Spleen (tissue), 11 donors: ENCODE data around the gene P2RY13. TPM values are rescaled to one million over a fixed set of nuclear protein-coding genes. Genes with fewer than 3 reads are reported as not detected.

ENCODE experiments used
- DNase-seq: peaks from one replicate; pipeline ENCODE4 v3.0.0-alpha.2; 2020
- H3K27ac ChIP-seq, 8 donors: fragments of 200-600 bp; sonication (generic) in 7 of 8; 1 replicate in 4 of 8; 2 replicates in 4 of 8; pipeline versions ENCODE4 v1.5.0 to v1.8.0; 2016 to 2021; ENCODE audit warnings: inconsistent platforms in 4 of 8, mild to moderate bottlenecking in 4 of 8, moderate library complexity in 1 of 8
- H3K27me3 ChIP-seq, 7 donors: fragments of 200-600 bp; sonication (generic) in 6 of 7; replicated peaks in 1 of 7; 1 replicate in 4 of 7; 2 replicates in 3 of 7; pipeline versions ENCODE4 v1.5.0 to v1.8.0; 2016 to 2021; ENCODE audit warnings: inconsistent platforms in 3 of 7, mild to moderate bottlenecking in 1 of 7
- H3K36me3 ChIP-seq, 6 donors: fragments of 200-600 bp; sonication (generic) in 5 of 6; 1 replicate in 4 of 6; 2 replicates in 2 of 6; pipeline versions ENCODE4 v1.5.0 to v1.8.0; 2016 to 2021; ENCODE audit warnings: inconsistent platforms in 2 of 6
- H3K4me1 ChIP-seq, 6 donors: fragments of 200-600 bp; sonication (generic) in 5 of 6; 1 replicate in 3 of 6; 2 replicates in 3 of 6; pipeline versions ENCODE4 v1.5.0 to v1.8.0; 2016 to 2021; ENCODE audit warnings: inconsistent platforms in 3 of 6
- H3K4me3 ChIP-seq, 8 donors: fragments of 200-600 bp; sonication (generic) in 7 of 8; 1 replicate in 4 of 8; 2 replicates in 4 of 8; pipeline versions ENCODE4 v1.5.0 to v1.8.0; 2016 to 2021; ENCODE audit warnings: inconsistent platforms in 4 of 8, mild to moderate bottlenecking in 4 of 8, moderate library complexity in 2 of 8
- H3K9me3 ChIP-seq, 8 donors: fragments of 200-600 bp; sonication (generic) in 7 of 8; 1 replicate in 4 of 8; 2 replicates in 4 of 8; pipeline versions ENCODE4 v1.5.0 to v1.8.0; 2016 to 2021; ENCODE audit warnings: inconsistent platforms in 4 of 8
- CTCF ChIP-seq, 11 experiments: fragments of 200-600 bp in 7 of 11; fragments of 450-650 bp in 4 of 11; sonication (generic) in 4 of 11; IDR thresholded peaks in 8 of 11; conservative IDR thresholded peaks in 3 of 11; 1 replicate in 7 of 11; 2 replicates in 4 of 11; pipeline versions ENCODE4 v1.4.0 to v1.8.0; 2016 to 2021; ENCODE audit warnings: antibody characterized with exemption in 11 of 11, inconsistent platforms in 4 of 11, mild to moderate bottlenecking in 1 of 11
- POLR2A ChIP-seq, 3 donors: fragments of 450-650 bp; IDR thresholded peaks; one replicate each; pipeline ENCODE4 v1.5.1; 2017; ENCODE audit warnings: antibody characterized with exemption in 3 of 3, mild to moderate bottlenecking in 1 of 3
- POLR2AphosphoS5 ChIP-seq, 3 donors: sonication (generic); formaldehyde crosslinking; IDR thresholded peaks; one replicate each; pipeline ENCODE4 v1.5.1; 2017; ENCODE audit warnings: antibody characterized with exemption in 3 of 3
- WGBS, 5 donors: extraction: QIAGEN DNeasy Blood & Tissue Kit in 3 of 5; methylation state at CpG; one replicate each; pipeline versions ENCODE4 v1.1.5 to v1.1.7; 2013 to 2018; 5-methylcytosine and 5-hydroxymethylcytosine counted together
- intact Hi-C: fragments of 100-400 bp; cut with DNase I; formaldehyde crosslinking; loops from one replicate; pipeline ENCODE4 v1.15.0; 2023; ENCODE audit warnings: low total_unique reads
- polyA plus RNA-seq, 3 donors: library from polyadenylated mRNA; stranded (reverse); fragments of 200-250 nt; gene quantifications; one replicate each; pipeline ENCODE4 v1.2.1, GENCODE V29; 2013
- total RNA-seq, 7 donors: library from RNA; depleted of rRNA in 3 of 7; stranded (reverse); fragments of >200 nt in 3 of 7; fragmentation: NEBNext Ultra II Directional in 4 of 7; extraction: Animal tissue kit (Norgen Biotek cat#: 25700) in 4 of 7; gene quantifications; one replicate each; pipeline versions ENCODE4 v1.1.0 to v1.2.1, GENCODE V29; 2016 to 2021
- donor health status: healthy with polysubstance abuse.
- donor health status: DM: no; HTN: no; CAD: no; lungs with moderate emphysema.
- donor health status: DM: no; HTN: no; CAD: no.
- donor health status: Bipolar disorder and iron deficiency.
- donor health status: healthy.
- donor health status: DM: no; HTN: no; CAD: no.
- donor health status: DM: yes; HTN: yes; CAD: no.

P2RY13 gene
- total and polyA plus RNA-seq, 10 donors = 7.1 to 78.3 (median 39.2) TPM

GRCh38 chr3:151367448-151367847, 38.1 kb upstream of the P2RY13 start:
- Histone ChIP-seq H3K27me3 (no peaks in the 10 kb centered on the region), H3K9me3 (no peaks in the 10 kb centered on the region), H3K36me3 (no peaks in the 10 kb centered on the region), H3K4me3 (no peak overlapping the region), H3K4me1 (peaks cover 0 to 10% (median 0%) of the 10 kb centered on the region in 6 donors), H3K27ac (no peak overlapping the region)
- whole genome bisulfite sequencing, 5 donors = 65 to 88% (median 86%) methylated on average over 5 of the region's 5 CpGs
- TF ChIP-seq CTCF (IDR thresholded peaks at IDR 0.05 in 8 of 11, conservative IDR thresholded peaks at IDR 0.05 in 3 of 11) (no peak), POLR2A (IDR thresholded peaks at IDR 0.05) (no peak), POLR2AphosphoS5 (IDR thresholded peaks at IDR 0.05) (no peak)
- DNase-seq = no peak
- intact Hi-C loops = no loop called here

- intact Hi-C loops = no loop called here
- WGBS, 5 donors = 72 to 81% (median 81%) methylated on average over 3 of the region's 3 CpGs
- TF ChIP-seq POLR2AphosphoS5 (IDR thresholded peaks at IDR 0.05) (no peak), CTCF (IDR thresholded peaks at IDR 0.05 in 8 of 11, conservative IDR thresholded peaks at IDR 0.05 in 3 of 11) (no peak), POLR2A (IDR thresholded peaks at IDR 0.05) (no peak)
Measured at GRCh38 chr3:151366993-151367392, 37.6 kb upstream of the P2RY13 start.

GRCh38 chr3:151362751-151363174, 33.4 kb upstream of the P2RY13 start:
- H3K27ac ChIP-seq = peak overlapping the region in 6 of 8 donors; percentile 31 to 76 (median 68)
- 35 to 63% (median 47%) methylated on average over 3 of the region's 3 CpGs for WGBS, 5 donors
- H3K9me3 ChIP-seq = no peaks in the 10 kb centered on the region
- no peak for DNase-seq
- TF ChIP-seq POLR2AphosphoS5 (IDR thresholded peaks at IDR 0.05) = no peak
- intact Hi-C loops = no loop called here
- peaks cover 0 to 16% (median 0%) of the 10 kb centered on the region in 6 donors for H3K4me1 ChIP-seq
- no peak overlapping the region for H3K4me3 ChIP-seq
- no peaks in the 10 kb centered on the region for H3K36me3 ChIP-seq
- H3K27me3 ChIP-seq = no peaks in the 10 kb centered on the region

More at GRCh38 chr3:151366993-151367392, 37.6 kb upstream of the P2RY13 start:
- no peak overlapping the region for H3K4me3 ChIP-seq
- no peaks in the 10 kb centered on the region for H3K36me3 ChIP-seq
- H3K27me3 ChIP-seq = no peaks in the 10 kb centered on the region
- H3K9me3 ChIP-seq = no peaks in the 10 kb centered on the region
- peaks cover 0 to 14% (median 0%) of the 10 kb centered on the region in 6 donors for H3K4me1 ChIP-seq
- H3K27ac ChIP-seq = no peak overlapping the region
- no peak for DNase-seq

DNA sequence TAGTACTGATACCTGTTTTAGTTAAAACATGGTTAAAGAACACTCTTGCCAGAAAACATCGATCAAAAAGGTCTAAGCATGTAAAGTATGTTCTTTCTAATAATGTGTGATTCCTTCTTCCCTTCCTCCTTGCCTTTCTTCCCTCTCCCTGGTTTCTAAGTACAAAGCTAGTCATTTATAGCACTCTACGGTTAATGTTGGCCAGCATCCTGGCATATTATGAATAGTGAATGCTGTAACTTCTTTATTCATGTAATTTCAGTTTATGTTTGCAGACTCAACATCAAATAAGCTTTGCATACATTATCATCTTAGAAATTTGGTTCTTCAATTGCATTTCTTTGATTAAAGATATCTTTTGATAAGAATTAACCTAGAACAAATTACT, 28.1 kb upstream of the P2RY13 start:
- no peak overlapping the region for H3K4me3 ChIP-seq
- intact Hi-C loops = no loop called here
- 74 to 94% (median 89%) methylated on average over 2 of the region's 2 CpGs for WGBS, 5 donors

More for the DNA sequence above, 28.1 kb upstream of the P2RY13 start:
- Histone ChIP-seq H3K27ac (peak overlapping the region in 3 of 8 donors; percentile 14 to 41 (median 27)), H3K9me3 (no peaks in the 10 kb centered on the region), H3K27me3 (no peaks in the 10 kb centered on the region), H3K36me3 (no peaks in the 10 kb centered on the region), H3K4me1 (peaks cover 0 to 31% (median 8%) of the 10 kb centered on the region in 6 donors)
- no peak for DNase-seq
- TF ChIP-seq CTCF (IDR thresholded peaks at IDR 0.05 in 8 of 11, conservative IDR thresholded peaks at IDR 0.05 in 3 of 11) (no peak), POLR2A (IDR thresholded peaks at IDR 0.05) (no peak), POLR2AphosphoS5 (IDR thresholded peaks at IDR 0.05) (no peak)
